ENCODE results near the gene PTPRN2.

DNA sequence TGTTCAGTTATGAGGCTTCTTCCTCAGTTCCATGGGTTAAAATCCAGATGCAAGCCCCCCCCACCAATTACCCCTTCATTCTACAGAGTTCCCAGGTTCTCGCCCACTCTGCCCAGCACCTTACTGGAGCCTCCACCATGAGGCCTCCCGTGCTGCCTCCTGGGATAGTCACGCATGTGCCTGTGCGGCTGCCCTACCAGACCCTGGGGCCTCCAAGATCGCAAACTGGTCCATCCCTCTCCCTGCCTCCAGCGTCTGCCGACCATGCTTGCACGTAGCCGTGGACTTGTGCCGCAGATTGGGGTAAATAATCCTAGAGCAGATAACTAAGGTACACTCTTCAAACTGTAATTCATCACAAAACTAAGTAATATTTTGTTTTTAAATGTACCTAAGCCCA, 611.2 kb downstream of the PTPRN2 start:
- TF ChIP-seq, protein P1, sequence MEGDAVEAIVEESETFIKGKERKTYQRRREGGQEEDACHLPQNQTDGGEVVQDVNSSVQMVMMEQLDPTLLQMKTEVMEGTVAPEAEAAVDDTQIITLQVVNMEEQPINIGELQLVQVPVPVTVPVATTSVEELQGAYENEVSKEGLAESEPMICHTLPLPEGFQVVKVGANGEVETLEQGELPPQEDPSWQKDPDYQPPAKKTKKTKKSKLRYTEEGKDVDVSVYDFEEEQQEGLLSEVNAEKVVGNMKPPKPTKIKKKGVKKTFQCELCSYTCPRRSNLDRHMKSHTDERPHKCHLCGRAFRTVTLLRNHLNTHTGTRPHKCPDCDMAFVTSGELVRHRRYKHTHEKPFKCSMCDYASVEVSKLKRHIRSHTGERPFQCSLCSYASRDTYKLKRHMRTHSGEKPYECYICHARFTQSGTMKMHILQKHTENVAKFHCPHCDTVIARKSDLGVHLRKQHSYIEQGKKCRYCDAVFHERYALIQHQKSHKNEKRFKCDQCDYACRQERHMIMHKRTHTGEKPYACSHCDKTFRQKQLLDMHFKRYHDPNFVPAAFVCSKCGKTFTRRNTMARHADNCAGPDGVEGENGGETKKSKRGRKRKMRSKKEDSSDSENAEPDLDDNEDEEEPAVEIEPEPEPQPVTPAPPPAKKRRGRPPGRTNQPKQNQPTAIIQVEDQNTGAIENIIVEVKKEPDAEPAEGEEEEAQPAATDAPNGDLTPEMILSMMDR (IDR thresholded peaks at IDR 0.05) = no peak
- TF ChIP-seq POLR2AphosphoS5 (IDR thresholded peaks at IDR 0.05) (no peak), POLR2A (IDR thresholded peaks at IDR 0.05) (no peak)
